Stomach (tissue), 9 donors: Measurements from ENCODE around the gene FIBP. TPM values are rescaled to one million over a fixed set of nuclear protein-coding genes. Genes with fewer than 3 reads are reported as not detected.
"Not testable (repeated sequence)": the region's sequence is repeated elsewhere in the genome, so short reads cannot be mapped to it uniquely, and the experiment has no call there.

Experiments used
- DNase-seq, 2 donors: peaks; one replicate each; pipeline versions ENCODE4 v3.0.0 to v3.0.0-alpha.2; 2013 to 2019
- H3K27ac ChIP-seq, 5 donors: fragments of 200-600 bp in 4 of 5; sonication (generic) in 4 of 5; one replicate each; pipeline ENCODE4 v1.5.1; 2013 to 2019; ENCODE audit warnings: mild to moderate bottlenecking in 1 of 5, moderate library complexity in 1 of 5
- H3K27me3 ChIP-seq, 3 donors: fragments of 200-600 bp; sonication (generic); one replicate each; pipeline ENCODE4 v1.5.1; 2017 to 2019; ENCODE audit warnings: mixed run types in 1 of 3
- H3K36me3 ChIP-seq, 4 donors: fragments of 200-600 bp; sonication (generic); 1 replicate in 3 of 4; 2 replicates in 1 of 4; pipeline ENCODE4 v1.5.1; 2016 to 2019
- H3K4me1 ChIP-seq, 4 donors: fragments of 200-600 bp; sonication (generic); one replicate each; pipeline ENCODE4 v1.5.1; 2016 to 2019
- H3K4me3 ChIP-seq, 4 donors: fragments of 200-600 bp; sonication (generic) in 3 of 4; one replicate each; pipeline ENCODE4 v1.5.1; 2016 to 2019; ENCODE audit warnings: mild to moderate bottlenecking in 1 of 4
- H3K9me3 ChIP-seq, 4 donors: fragments of 200-600 bp; sonication (generic); one replicate each; pipeline ENCODE4 v1.5.1; 2016 to 2019
- EP300 ChIP-seq: sonication (generic); formaldehyde crosslinking; IDR thresholded peaks from one replicate; pipeline ENCODE4 v1.6.1; 2017; ENCODE audit warnings: antibody characterized with exemption
- POLR2A ChIP-seq, 4 donors: fragments of 450-650 bp; IDR thresholded peaks; one replicate each; pipeline ENCODE4 v1.6.1; 2016; ENCODE audit warnings: antibody characterized with exemption in 4 of 4, control low read depth in 2 of 4, mild to moderate bottlenecking in 1 of 4, moderate library complexity in 1 of 4
- POLR2AphosphoS5 ChIP-seq, 3 donors: sonication (generic); formaldehyde crosslinking; IDR thresholded peaks; one replicate each; pipeline ENCODE4 v1.6.1; 2016; ENCODE audit warnings: antibody characterized with exemption in 3 of 3
- WGBS, 5 donors: extraction: QIAGEN DNeasy Blood & Tissue Kit in 3 of 5; methylation state at CpG; one replicate each; pipeline versions ENCODE4 v1.1.5 to v1.1.7; 2013 to 2018; 5-methylcytosine and 5-hydroxymethylcytosine counted together
- intact Hi-C: fragments of 100-400 bp; cut with DNase I; formaldehyde crosslinking; loops from one replicate; pipeline ENCODE4 v1.15.1; 2023; ENCODE audit warnings: low total_unique reads
- polyA plus RNA-seq, 3 donors: library from polyadenylated mRNA; stranded (reverse); fragments of 200-250 nt; gene quantifications; one replicate each; pipeline ENCODE4 v1.2.3, GENCODE V29; 2013
- total RNA-seq, 5 donors: library from RNA; depleted of rRNA; stranded (reverse); fragments of >200 nt; gene quantifications; one replicate each; pipeline versions ENCODE4 v1.1.0 to v1.2.3, GENCODE V29; 2014 to 2016
- TF ChIP-seq, protein P1 (sequence below), 7 experiments: fragments of 450-650 bp in 4 of 7; fragments of 200-600 bp in 3 of 7; sonication (generic) in 3 of 7; IDR thresholded peaks; one replicate each; pipeline ENCODE4 v1.5.1; 2016 to 2019; ENCODE audit warnings: antibody characterized with exemption in 7 of 7, control low read depth in 2 of 7, mild to moderate bottlenecking in 1 of 7
- donor health status: healthy with polysubstance abuse.
- donor health status: Bipolar disorder and iron deficiency.
- donor health status: healthy.

The FIBP gene
- total and polyA plus RNA-seq, 8 donors: 25.4 to 488 (median 70.2) TPM

GRCh38 chr11:65895482-65895981, 7.3 kb upstream of the FIBP start:
- Histone ChIP-seq H3K4me1 (peaks cover 45 to 74% (median 50%) of the 10 kb centered on the region in 4 donors), H3K27me3 (peaks cover 0 to 11% (median 10%) of the 10 kb centered on the region in 3 donors), H3K4me3 (no peak overlapping the region), H3K27ac (no peak overlapping the region), H3K36me3 (peaks cover 0 to 7% (median 0%) of the 10 kb centered on the region in 4 donors), H3K9me3 (no peaks in the 10 kb centered on the region)
- TF ChIP-seq POLR2A (IDR thresholded peaks at IDR 0.05) (no peak), POLR2AphosphoS5 (IDR thresholded peaks at IDR 0.05) (no peak), EP300 (no peak)
- TF ChIP-seq, protein P1, sequence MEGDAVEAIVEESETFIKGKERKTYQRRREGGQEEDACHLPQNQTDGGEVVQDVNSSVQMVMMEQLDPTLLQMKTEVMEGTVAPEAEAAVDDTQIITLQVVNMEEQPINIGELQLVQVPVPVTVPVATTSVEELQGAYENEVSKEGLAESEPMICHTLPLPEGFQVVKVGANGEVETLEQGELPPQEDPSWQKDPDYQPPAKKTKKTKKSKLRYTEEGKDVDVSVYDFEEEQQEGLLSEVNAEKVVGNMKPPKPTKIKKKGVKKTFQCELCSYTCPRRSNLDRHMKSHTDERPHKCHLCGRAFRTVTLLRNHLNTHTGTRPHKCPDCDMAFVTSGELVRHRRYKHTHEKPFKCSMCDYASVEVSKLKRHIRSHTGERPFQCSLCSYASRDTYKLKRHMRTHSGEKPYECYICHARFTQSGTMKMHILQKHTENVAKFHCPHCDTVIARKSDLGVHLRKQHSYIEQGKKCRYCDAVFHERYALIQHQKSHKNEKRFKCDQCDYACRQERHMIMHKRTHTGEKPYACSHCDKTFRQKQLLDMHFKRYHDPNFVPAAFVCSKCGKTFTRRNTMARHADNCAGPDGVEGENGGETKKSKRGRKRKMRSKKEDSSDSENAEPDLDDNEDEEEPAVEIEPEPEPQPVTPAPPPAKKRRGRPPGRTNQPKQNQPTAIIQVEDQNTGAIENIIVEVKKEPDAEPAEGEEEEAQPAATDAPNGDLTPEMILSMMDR (IDR thresholded peaks at IDR 0.05): no peak
- intact Hi-C loops: no loop called here
- DNase-seq: no peak
- 88 to 99% (median 94%) methylated on average over 5 of the region's 5 CpGs for WGBS, 5 donors

- WGBS, 5 donors: 61 to 80% (median 66%) methylated on average over 14 to 16 of the region's 16 CpGs
- peaks cover 0 to 3% (median under 1%) of the 10 kb centered on the region in 3 donors for H3K27me3 ChIP-seq
- H3K36me3 ChIP-seq: peaks cover 0 to 7% (median 0%) of the 10 kb centered on the region in 4 donors
- H3K9me3 ChIP-seq: no peaks in the 10 kb centered on the region
- intact Hi-C loops: no loop called here
- peaks cover 47 to 73% (median 50%) of the 10 kb centered on the region in 4 donors for H3K4me1 ChIP-seq
- TF ChIP-seq POLR2A (IDR thresholded peaks at IDR 0.05) (no peak), POLR2AphosphoS5 (IDR thresholded peaks at IDR 0.05) (peak in 1 of 3 donors; percentile 23), EP300 (no peak)
- TF ChIP-seq, protein P1 (IDR thresholded peaks at IDR 0.05): no peak
- H3K4me3 ChIP-seq: peak overlapping the region in 3 of 4 donors; percentile 7 to 72 (median 19)
- H3K27ac ChIP-seq: peak overlapping the region; percentile 53 to 98 (median 96)
- no peak for DNase-seq
These were observed 5.8 kb upstream of the FIBP start for GRCh38 chr11:65894034-65894591.

- Histone ChIP-seq H3K27me3 (no peaks in the 10 kb centered on the region), H3K27ac (peak overlapping the region in 4 of 5 donors; percentile 94 to 98 (median 96)), H3K4me1 (peaks cover 47 to 71% (median 53%) of the 10 kb centered on the region in 4 donors), H3K4me3 (peak overlapping the region in 2 of 4 donors; percentile 57 to 72), H3K9me3 (no peaks in the 10 kb centered on the region), H3K36me3 (peaks cover 0 to 7% (median 0%) of the 10 kb centered on the region in 4 donors)
- intact Hi-C loops: no loop called here
- WGBS, 5 donors: 67 to 84% (median 76%) methylated on average over 10 of the region's 10 CpGs
- DNase-seq: no peak
- TF ChIP-seq POLR2A (IDR thresholded peaks at IDR 0.05) (no peak), POLR2AphosphoS5 (IDR thresholded peaks at IDR 0.05) (no peak), EP300 (no peak)
- TF ChIP-seq, protein P1 (IDR thresholded peaks at IDR 0.05): no peak
These were observed 4.5 kb upstream of the FIBP start for GRCh38 chr11:65892661-65893317.

GRCh38 chr11:65892137-65892540, 3.9 kb upstream of the FIBP start:
- 60 to 78% (median 75%) methylated on average over 5 of the region's 5 CpGs for WGBS, 5 donors
- H3K36me3 ChIP-seq, H3K9me3 ChIP-seq, intact Hi-C loops, H3K27me3 ChIP-seq, DNase-seq: not testable (repeated sequence)
- Histone ChIP-seq H3K4me1 (peaks cover 53 to 71% (median 60%) of the 10 kb centered on the region in 4 donors), H3K27ac (peak overlapping the region; percentile 94 to 98 (median 96)), H3K4me3 (peak overlapping the region; percentile 57 to 75 (median 68))
